ENCODE results near the gene ANTKMT.
"Not testable (repeated sequence)": the region's sequence is repeated elsewhere in the genome, so short reads cannot be mapped to it uniquely, and the experiment has no call there.

The ANTKMT gene

DNA sequence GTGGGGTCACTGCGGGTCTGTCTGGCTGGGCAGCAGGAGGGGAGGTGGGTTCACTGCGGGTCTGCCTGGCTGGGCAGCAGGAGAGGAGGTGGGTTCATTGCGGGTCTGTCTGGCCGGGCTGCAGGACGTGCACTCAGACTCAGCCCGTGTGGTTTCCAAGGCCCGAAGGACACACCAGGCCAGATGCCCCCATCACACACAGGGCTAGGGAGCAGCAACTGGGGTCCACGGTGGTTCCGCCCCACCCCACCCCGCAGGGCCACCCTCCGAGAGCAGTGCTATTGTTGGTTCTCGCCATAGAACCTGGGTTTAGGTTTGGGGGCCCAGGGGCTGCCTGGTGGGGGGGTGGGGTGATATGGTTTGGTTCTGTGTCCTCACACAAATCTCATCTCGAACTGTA is 25.7 kb downstream of the ANTKMT start:
- no peak for DNase-seq

DNA sequence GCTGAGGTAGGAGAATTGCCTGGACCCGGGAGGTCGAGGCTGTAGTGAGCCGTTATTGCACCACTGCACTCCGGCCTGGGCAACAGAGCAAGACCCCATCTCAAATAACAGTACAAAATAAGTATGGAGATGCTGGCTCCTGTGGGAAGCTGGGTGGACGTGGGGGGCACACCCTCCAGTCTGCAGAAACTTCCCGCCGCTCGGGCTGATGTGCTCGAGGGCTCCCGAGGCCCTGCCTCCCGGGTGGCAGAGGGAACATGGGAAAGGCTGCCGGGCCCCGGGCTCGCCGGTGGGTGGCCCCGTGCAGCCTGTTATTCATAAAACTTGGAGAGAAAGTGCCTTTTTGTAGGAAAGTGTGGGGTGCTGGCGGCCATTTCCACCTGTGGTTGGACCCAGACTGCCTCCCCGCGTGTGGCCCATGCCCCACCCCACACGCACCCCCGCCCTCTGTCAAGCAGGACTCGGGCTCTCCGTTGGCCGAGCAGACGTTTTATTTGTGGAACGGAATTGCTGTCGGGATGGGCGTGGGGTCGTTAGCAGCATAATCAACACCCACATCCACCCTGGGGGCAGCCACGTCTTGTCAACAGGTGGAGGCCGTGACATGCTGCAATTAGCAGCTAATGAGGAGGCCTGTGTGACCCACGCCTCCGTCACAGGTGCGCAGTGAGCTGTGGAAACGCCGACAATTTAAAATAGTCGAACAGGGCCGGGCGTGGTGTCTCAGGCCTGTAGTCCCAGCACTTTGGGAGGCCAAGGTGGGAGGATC is 27.2 kb downstream of the ANTKMT start:
- DNase-seq = no peak

GRCh38 chr16:749010-749409 is 28.1 kb downstream of the ANTKMT start:
- DNase-seq = no peak

DNA sequence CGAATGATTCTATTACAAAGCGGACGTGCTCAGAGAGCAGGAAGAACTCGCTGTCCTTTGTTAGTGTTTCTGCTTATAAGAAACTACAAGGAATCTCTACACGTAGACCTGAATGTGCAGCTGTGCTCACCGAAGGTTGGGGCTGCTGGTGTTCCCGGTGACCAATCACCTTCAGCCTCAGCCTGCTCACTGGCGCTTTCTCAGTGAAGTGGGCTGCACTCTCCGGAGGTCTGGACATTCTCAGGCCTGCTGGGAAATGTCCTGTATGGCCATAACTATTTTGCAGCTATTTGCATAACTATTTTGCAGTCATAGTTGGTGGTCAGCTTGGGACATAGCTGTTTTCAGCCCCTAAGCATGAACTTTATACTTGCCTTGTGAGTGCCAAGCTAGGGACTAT is 29.5 kb downstream of the ANTKMT start:
- DNase-seq = no peak

DNA sequence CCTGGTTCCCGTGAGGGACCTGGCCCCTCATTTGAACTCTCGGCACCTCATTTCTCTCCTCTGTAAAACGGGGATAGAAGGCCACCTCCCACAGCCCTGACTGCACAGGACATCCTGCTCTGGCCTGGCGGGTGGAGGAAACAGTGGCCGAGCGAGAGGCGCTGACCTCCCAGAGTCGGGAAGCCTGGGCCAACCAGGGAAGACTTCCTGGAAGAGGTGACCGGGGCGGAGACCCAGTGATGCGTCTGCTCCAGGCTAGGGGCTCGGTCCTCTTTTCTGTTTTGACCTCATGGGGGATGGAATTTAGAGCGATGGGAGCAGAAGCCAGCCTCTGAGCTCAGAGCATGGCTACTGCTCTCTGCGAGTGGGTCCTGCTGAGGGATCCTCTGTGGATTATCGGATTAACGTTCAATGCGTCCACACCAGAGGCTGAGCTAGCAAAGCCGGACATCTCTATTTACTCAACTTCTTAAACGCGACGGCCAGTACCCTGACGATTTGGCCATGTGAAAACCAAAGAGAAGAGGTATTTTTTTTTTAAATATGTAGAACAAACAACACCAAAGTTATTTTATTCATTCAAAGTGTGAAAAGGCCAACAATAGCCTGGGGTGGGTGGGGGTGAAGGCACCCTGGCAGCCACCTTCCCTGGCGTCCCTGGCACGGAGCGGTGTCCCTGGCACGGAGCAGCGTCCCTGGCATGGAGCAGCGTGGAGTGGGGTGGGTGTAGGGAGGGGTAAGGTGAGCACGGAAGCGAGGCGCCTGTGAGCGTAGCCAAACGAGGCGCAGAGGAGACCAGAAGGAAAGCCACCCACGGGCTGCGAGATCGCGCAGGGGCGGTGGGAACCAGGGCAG is 30.4 kb downstream of the ANTKMT start:
- DNase-seq = no peak

DNA sequence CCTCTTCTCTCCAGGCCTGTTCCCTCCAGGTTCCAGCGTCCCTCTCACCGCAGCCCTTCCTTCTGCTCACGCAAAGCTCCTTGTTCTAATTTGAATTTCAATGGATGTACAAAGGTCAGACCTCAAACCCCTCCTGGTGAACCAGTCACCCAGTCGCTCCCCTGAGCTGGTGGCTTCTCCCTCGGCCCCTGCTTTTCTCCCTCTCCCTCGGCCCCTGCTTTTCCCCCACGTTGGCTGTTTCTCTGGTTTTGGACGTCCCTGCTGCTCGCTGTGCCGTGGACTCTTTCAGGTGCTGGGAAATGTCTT is 31.0 kb downstream of the ANTKMT start:
- no peak for DNase-seq

DNA sequence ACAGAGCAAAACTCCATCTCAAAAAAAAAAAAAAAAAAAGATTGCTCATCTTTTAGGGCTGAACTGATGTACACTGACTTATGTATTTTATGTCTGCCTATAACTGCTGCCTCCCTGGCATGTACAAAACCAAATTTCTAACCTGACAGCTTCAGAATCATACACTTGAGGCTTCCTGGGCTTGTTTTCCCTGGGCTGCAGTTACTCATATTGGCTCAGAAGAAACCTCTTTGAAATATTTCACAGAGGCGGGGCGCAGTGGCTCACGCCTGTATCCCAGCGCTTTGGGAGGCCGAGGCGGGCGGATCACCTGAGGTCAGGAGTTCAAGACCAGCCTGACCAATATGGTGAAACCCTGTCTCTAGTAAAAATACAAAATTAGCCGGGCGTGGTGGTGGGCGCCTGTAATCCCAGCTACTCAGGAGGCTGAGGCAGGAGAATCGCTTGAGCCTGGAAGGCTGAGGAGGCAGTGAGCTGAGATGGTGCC is 33.2 kb downstream of the ANTKMT start:
- not testable (repeated sequence) for DNase-seq

GRCh38 chr16:754656-755055 is 33.7 kb downstream of the ANTKMT start:
- DNase-seq = no peak

DNA sequence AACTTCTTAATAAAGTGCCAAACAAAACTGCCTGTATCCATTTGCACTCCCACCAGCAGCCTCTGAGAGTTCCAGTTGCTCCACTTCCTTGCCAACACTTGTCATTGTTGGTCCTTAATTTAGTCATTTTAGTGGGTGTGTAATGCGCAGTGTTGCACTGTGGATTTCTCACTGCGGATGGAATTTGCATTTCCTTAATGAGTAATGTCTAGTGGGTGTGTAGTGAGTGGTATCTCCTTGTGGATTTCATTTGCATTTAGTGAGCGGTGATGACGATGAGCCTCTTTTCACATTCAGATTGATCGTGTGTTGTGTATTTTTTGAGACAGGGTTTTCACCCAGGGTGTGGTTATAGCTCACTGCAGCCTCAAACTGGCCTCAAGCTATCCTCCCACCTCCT is 35.5 kb downstream of the ANTKMT start:
- no peak for DNase-seq

DNA sequence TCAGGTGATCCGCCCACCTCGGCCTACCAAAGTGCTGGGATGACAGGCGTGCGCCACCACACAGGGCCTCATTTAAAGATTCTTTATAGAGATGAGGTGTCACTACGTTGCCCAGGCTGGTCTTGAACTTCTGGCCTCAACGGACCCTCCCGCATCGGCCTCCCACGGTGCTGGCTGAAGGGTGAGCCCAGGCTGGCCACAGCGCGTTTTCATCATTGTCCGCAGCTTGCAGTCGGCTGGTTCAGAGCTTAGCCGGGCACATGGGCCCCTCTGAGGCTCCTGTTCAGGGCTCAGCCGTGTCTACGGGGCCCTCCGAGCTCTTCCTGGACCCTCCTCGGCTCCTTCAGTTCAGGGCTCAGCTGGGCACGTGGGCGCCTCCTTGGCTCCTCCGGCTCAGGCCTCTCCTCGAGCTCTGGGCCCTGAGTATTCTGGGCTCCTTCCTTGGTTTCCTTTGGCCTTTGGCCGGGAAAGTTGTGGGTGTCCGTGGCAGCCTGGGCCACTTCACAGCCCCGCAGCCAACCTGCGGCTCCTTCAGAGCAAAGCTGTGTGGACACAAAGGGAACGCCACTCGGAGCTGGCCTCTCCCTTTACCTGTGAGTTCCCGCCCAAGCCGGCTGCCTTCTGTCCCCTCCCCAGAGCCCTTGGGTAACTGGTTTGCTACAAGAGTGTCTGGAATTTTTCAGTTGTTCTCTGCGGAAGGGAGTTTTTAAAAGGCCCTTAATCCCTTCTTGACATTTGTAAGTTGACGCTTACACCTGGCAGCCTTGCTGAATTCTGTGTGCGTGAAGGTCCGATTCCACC is 38.4 kb downstream of the ANTKMT start:
- DNase-seq = no peak

DNA sequence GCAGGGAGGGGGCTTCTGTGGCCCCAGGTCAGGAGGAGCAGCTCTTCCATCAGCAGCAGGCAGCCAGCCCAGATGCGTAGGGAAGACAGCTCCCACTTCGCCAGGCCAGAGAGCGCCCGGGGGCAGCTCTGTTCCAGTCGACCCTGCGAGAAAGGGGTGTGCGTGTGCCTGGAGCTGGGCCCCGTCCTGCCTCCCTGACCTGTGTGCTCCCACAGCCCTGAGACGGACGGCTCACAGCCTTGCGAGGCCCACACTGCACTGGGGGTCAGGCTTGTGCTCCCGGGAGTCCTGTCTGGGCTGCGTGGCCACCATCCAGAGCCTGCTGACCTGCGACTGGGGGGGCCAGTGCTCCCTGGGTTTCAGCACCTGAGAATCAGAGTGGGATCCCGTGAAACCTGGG is 39.1 kb downstream of the ANTKMT start:
- no peak for DNase-seq

DNA sequence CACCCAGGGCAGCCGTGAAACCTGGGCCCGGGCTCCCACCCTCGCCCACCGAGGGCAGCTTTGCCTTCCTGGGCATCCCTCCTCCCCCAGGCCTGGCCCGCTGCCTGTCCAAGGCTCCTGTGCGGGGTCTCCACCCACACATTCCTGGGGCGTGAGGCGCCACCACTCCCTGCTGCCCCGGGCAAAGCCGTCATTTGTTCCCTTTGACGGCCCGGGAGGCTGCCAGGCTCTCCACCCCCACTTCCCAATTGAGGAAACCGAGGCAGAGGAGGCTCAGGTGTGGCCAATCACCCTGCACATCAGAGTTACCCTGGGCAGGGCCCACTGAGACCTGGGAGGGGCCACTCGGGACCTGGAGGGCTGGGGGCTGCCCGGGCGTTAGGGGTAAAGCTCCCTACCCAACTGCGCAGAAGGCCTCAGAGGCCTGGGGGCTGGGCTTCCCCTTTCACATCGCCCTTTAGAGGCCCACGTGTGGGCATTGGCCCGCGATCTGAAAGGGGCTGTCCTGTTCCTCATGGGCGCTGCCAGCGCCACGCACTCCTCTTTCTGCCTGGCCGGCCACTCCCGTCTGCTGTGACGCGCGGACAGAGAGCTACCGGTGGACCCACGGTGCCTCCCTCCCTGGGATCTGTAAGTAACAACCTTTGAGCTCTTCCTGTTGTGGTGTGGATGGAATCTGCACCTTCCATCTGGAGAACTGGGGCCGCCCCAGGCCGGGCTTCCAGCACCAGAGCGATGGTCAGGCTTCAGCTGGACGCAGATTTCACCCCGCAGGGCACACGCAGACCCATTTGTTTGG is 39.8 kb downstream of the ANTKMT start, which contains the start of gene MSLN:
MSLN (plus strand) TSS at position 190 of the 799 bp plus-strand sequence. CDS start 1,947 bp downstream, outside the sequence.
- no peak for DNase-seq

DNA sequence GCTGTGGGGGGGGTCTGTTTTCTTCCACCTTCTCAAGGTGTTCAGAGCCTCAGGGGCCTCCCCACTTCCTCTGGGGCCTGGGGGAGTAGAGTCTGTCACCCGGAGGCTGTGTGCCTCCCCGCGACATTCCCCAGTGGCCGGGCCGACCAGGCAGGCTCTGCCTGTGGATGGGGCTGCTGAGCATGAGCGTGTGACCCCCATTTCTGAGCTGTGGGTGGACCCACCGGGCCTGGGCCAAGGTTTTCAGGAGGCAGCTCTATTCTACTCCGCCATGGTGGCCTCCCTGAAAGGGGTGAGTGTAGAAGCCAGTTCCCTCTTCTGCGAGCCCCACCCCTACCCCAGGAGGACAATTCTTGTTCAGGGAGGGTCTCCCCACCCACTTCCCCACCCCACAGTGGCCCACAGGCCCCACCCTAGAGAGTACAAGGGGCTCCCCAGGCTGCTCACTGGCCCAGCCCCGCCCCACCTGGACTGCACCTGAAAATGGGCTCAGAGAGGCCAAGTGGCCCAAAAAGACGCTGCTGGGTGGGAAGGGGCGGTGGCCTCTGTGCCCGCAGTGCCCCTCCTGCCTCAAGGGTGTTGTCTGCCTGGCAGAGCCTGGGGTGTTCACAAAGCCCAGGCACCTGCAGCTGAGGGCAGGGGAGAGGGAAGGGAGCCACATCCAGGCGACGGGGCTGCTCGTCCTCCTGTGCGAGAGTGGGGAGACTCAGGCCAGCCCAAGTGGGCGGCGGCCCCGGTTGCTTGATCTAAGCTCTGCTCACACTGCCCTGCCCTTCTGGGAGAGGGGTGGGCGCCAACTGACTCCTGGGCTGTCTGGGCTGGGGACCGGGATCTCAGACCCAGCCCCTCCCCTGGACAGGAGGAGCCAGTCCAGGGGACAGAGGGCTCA is 40.9 kb downstream of the ANTKMT start:
- DNase-seq = no peak

GRCh38 chr16:762595-763268 is 41.8 kb downstream of the ANTKMT start:
- no peak for DNase-seq

DNA sequence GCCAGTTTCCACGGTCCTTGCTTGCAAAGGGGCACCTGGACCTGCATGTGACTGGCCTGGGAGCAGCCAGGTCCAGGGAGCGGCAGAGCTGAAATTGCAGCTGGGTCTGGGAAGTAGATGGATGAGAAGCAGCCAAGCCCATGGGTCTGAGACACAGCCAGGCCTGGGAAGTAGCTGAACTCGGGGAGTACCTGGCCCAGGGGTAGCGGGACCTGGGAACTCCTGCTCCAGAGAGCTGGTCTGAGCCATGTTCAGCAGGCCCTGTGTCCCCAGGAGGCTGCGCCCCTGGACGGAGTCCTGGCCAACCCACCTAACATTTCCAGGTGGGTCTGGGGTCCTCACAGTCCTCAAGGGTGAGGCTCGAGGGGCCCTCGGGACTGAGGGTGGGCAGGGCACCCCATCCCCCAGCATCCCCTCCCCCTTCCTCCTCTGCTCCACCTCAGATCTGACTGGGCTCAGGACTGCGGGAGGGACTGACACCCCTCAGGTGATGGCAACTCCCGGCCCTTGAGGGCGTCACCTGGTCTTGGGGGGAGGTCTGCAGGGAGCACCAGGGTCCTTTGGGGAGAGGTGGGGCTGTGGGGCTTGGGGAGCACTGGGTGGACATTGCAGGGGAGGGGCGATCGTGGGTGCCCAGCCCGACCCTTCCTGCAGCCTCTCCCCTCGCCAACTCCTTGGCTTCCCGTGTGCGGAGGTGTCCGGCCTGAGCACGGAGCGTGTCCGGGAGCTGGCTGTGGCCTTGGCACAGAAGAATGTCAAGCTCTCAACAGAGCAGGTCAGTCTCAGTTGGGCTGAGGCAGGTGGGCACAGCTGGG is 42.6 kb downstream of the ANTKMT start:
- no peak for DNase-seq

- no peak for DNase-seq
Measured at GRCh38 chr16:764184-764750, 43.3 kb downstream of the ANTKMT start.

- no peak for DNase-seq
Measured at GRCh38 chr16:764848-765487, 44.0 kb downstream of the ANTKMT start.

GRCh38 chr16:765488-765865 is 44.5 kb downstream of the ANTKMT start:
- DNase-seq = no peak

Data from NK-92 treated with Interleukin-12 subunit alpha and Interleukin-12 subunit beta, amount 100 ng/mL, for 24 hours (cell line).